Tibial artery (tissue), 4 donors: Measurements from ENCODE around the gene MSI2.

Experiments
- DNase-seq, 2 donors: peaks; one replicate each; pipeline ENCODE4 v3.0.0-alpha.2; 2019
- H3K27ac ChIP-seq, 2 donors: fragments of 200-600 bp; sonication (generic) in 1 of 2; 1 replicate in 1 of 2; 2 replicates in 1 of 2; pipeline ENCODE4 v1.5.1; 2018 to 2019; ENCODE audit warnings: mild to moderate bottlenecking in 1 of 2
- H3K27me3 ChIP-seq, 2 donors: fragments of 200-600 bp; sonication (generic) in 1 of 2; one replicate each; pipeline versions ENCODE4 v1.5.1 to v1.6.0; 2016 to 2019
- H3K36me3 ChIP-seq, 3 donors: fragments of 200-600 bp; sonication (generic) in 2 of 3; one replicate each; pipeline ENCODE4 v1.5.1; 2016 to 2019; ENCODE audit warnings: mild to moderate bottlenecking in 2 of 3
- H3K4me1 ChIP-seq, 4 donors: fragments of 200-600 bp; sonication (generic) in 2 of 4; 1 replicate in 3 of 4; 2 replicates in 1 of 4; pipeline ENCODE4 v1.5.1; 2016 to 2019
- H3K4me3 ChIP-seq, 2 donors: fragments of 200-600 bp; sonication (generic) in 1 of 2; 1 replicate in 1 of 2; 2 replicates in 1 of 2; pipeline ENCODE4 v1.5.1; 2018 to 2019; ENCODE audit warnings: mild to moderate bottlenecking in 2 of 2
- H3K9me3 ChIP-seq, 3 donors: fragments of 200-600 bp; sonication (generic) in 1 of 3; one replicate each; pipeline ENCODE4 v1.5.1; 2016 to 2019
- CTCF ChIP-seq, 2 experiments: fragments of 200-600 bp in 1 of 2; fragments of 450-650 bp in 1 of 2; IDR thresholded peaks; one replicate each; pipeline ENCODE4 v1.5.1; 2017 to 2019; ENCODE audit warnings: antibody characterized with exemption in 2 of 2, mild to moderate bottlenecking in 1 of 2, moderate library complexity in 1 of 2
- intact Hi-C: fragments of 100-400 bp; cut with DNase I; formaldehyde crosslinking; loops from one replicate; pipeline ENCODE4 v1.15.0; 2023; ENCODE audit warnings: low total_unique reads

MSI2 gene

GRCh38 chr17:57713140-57713539 lies 456.8 kb downstream of the MSI2 start:
- Histone ChIP-seq H3K27me3 (peaks cover 0 to 32% of the 10 kb centered on the region in 2 donors), H3K4me1 (no peaks in the 10 kb centered on the region), H3K36me3 (no peaks in the 10 kb centered on the region), H3K27ac (no peak overlapping the region), H3K4me3 (no peak overlapping the region), H3K9me3 (no peaks in the 10 kb centered on the region)
- no peak for DNase-seq
- no peak for TF ChIP-seq CTCF (IDR thresholded peaks at IDR 0.05)
- intact Hi-C loops = no loop called here

- Histone ChIP-seq H3K27me3 (peaks cover 0 to 30% of the 10 kb centered on the region in 2 donors), H3K4me1 (no peaks in the 10 kb centered on the region), H3K4me3 (no peak overlapping the region), H3K27ac (no peak overlapping the region), H3K36me3 (no peaks in the 10 kb centered on the region), H3K9me3 (no peaks in the 10 kb centered on the region)
- TF ChIP-seq CTCF (IDR thresholded peaks at IDR 0.05) = no peak
- DNase-seq = no peak
- intact Hi-C loops = no loop called here
Measured at GRCh38 chr17:57714665-57715180, 458.4 kb downstream of the MSI2 start.

GRCh38 chr17:57715981-57716380 lies 459.7 kb downstream of the MSI2 start:
- Histone ChIP-seq H3K36me3 (no peaks in the 10 kb centered on the region), H3K27ac (no peak overlapping the region), H3K9me3 (no peaks in the 10 kb centered on the region), H3K4me3 (no peak overlapping the region), H3K27me3 (peaks cover 0 to 30% of the 10 kb centered on the region in 2 donors), H3K4me1 (no peaks in the 10 kb centered on the region)
- DNase-seq = no peak
- TF ChIP-seq CTCF (IDR thresholded peaks at IDR 0.05) = no peak
- intact Hi-C loops = no loop called here

GRCh38 chr17:57718878-57719277 lies 462.6 kb downstream of the MSI2 start:
- no peak for DNase-seq
- Histone ChIP-seq H3K4me1 (no peaks in the 10 kb centered on the region), H3K9me3 (no peaks in the 10 kb centered on the region), H3K36me3 (no peaks in the 10 kb centered on the region), H3K27ac (no peak overlapping the region), H3K27me3 (peaks cover 0 to 29% of the 10 kb centered on the region in 2 donors), H3K4me3 (no peak overlapping the region)
- intact Hi-C loops = no loop called here
- TF ChIP-seq CTCF (IDR thresholded peaks at IDR 0.05) = no peak

- no peaks in the 10 kb centered on the region for H3K4me1 ChIP-seq
- H3K27ac ChIP-seq = no peak overlapping the region
- TF ChIP-seq CTCF (IDR thresholded peaks at IDR 0.05) = no peak
- DNase-seq = peak in 1 of 2 donors; percentile 56
- H3K36me3 ChIP-seq = no peaks in the 10 kb centered on the region
- intact Hi-C loops = no loop called here
- H3K27me3 ChIP-seq = peaks cover 0 to 14% of the 10 kb centered on the region in 2 donors
- H3K4me3 ChIP-seq = no peak overlapping the region
- no peaks in the 10 kb centered on the region for H3K9me3 ChIP-seq
Measured at GRCh38 chr17:57720386-57721035, 464.2 kb downstream of the MSI2 start.
